ENCODE results near the gene AIF1. TPM values are rescaled to one million over a fixed set of nuclear protein-coding genes. Genes with fewer than 3 reads are reported as not detected.

AIF1 gene
- total RNA-seq, 4 donors from 2014 or later, result 1.5 to 25.6 (median 14.5) TPM

DNA sequence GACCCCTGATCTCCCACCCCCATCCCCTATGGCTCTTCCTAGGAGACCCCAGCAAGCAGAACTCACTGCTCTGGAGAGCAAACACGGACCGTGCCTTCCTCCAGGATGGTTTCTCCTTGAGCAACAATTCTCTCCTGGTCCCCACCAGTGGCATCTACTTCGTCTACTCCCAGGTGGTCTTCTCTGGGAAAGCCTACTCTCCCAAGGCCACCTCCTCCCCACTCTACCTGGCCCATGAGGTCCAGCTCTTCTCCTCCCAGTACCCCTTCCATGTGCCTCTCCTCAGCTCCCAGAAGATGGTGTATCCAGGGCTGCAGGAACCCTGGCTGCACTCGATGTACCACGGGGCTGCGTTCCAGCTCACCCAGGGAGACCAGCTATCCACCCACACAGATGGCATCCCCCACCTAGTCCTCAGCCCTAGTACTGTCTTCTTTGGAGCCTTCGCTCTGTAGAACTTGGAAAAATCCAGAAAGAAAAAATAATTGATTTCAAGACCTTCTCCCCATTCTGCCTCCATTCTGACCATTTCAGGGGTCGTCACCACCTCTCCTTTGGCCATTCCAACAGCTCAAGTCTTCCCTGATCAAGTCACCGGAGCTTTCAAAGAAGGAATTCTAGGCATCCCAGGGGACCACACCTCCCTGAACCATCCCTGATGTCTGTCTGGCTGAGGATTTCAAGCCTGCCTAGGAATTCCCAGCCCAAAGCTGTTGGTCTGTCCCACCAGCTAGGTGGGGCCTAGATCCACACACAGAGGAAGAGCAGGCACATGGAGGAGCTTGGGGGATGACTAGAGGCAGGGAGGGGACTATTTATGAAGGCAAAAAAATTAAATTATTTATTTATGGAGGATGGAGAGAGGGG, 41.6 kb upstream of the AIF1 start:
- Histone ChIP-seq H3K9me3 (no peaks in the 10 kb centered on the region), H3K27ac (no peak overlapping the region), H3K4me3 (no peak overlapping the region), H3K4me1 (no peaks in the 10 kb centered on the region), H3K27me3 (no peaks in the 10 kb centered on the region), H3K36me3 (no peaks in the 10 kb centered on the region)
- DNase-seq, result no peak
- intact Hi-C loops (cut with DNase I; ENCODE audit: low total_unique reads), result no loop called here
- no peak for TF ChIP-seq POLR2A (IDR thresholded peaks at IDR 0.05)
- TF ChIP-seq, protein P1, sequence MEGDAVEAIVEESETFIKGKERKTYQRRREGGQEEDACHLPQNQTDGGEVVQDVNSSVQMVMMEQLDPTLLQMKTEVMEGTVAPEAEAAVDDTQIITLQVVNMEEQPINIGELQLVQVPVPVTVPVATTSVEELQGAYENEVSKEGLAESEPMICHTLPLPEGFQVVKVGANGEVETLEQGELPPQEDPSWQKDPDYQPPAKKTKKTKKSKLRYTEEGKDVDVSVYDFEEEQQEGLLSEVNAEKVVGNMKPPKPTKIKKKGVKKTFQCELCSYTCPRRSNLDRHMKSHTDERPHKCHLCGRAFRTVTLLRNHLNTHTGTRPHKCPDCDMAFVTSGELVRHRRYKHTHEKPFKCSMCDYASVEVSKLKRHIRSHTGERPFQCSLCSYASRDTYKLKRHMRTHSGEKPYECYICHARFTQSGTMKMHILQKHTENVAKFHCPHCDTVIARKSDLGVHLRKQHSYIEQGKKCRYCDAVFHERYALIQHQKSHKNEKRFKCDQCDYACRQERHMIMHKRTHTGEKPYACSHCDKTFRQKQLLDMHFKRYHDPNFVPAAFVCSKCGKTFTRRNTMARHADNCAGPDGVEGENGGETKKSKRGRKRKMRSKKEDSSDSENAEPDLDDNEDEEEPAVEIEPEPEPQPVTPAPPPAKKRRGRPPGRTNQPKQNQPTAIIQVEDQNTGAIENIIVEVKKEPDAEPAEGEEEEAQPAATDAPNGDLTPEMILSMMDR (IDR thresholded peaks at IDR 0.05), result no peak

DNA sequence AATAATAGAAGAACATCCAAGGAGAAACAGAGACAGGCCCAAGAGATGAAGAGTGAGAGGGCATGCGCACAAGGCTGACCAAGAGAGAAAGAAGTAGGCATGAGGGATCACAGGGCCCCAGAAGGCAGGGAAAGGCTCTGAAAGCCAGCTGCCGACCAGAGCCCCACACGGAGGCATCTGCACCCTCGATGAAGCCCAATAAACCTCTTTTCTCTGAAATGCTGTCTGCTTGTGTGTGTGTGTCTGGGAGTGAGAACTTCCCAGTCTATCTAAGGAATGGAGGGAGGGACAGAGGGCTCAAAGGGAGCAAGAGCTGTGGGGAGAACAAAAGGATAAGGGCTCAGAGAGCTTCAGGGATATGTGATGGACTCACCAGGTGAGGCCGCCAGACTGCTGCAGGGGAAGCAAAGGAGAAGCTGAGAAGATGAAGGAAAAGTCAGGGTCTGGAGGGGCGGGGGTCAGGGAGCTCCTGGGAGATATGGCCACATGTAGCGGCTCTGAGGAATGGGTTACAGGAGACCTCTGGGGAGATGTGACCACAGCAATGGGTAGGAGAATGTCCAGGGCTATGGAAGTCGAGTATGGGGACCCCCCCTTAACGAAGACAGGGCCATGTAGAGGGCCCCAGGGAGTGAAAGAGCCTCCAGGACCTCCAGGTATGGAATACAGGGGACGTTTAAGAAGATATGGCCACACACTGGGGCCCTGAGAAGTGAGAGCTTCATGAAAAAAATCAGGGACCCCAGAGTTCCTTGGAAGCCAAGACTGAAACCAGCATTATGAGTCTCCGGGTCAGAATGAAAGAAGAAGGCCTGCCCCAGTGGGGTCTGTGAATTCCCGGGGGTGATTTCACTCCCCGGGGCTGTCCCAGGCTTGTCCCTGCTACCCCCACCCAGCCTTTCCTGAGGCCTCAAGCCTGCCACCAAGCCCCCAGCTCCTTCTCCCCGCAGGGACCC, 40.6 kb upstream of the AIF1 start:
- Histone ChIP-seq H3K36me3 (no peaks in the 10 kb centered on the region), H3K27ac (peak overlapping the region in 1 of 2 donors; percentile 7), H3K4me1 (no peaks in the 10 kb centered on the region), H3K27me3 (no peaks in the 10 kb centered on the region), H3K9me3 (no peaks in the 10 kb centered on the region), H3K4me3 (no peak overlapping the region)
- intact Hi-C loops (cut with DNase I; ENCODE audit: low total_unique reads), result no loop called here
- no peak for DNase-seq
- TF ChIP-seq, protein P1 (IDR thresholded peaks at IDR 0.05), result no peak
- no peak for TF ChIP-seq POLR2A (IDR thresholded peaks at IDR 0.05)

DNA sequence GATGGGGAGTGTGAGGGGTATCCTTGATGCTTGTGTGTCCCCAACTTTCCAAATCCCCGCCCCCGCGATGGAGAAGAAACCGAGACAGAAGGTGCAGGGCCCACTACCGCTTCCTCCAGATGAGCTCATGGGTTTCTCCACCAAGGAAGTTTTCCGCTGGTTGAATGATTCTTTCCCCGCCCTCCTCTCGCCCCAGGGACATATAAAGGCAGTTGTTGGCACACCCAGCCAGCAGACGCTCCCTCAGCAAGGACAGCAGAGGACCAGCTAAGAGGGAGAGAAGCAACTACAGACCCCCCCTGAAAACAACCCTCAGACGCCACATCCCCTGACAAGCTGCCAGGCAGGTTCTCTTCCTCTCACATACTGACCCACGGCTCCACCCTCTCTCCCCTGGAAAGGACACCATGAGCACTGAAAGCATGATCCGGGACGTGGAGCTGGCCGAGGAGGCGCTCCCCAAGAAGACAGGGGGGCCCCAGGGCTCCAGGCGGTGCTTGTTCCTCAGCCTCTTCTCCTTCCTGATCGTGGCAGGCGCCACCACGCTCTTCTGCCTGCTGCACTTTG, 39.6 kb upstream of the AIF1 start, which contains the start of gene TNF:
TNF (plus strand) TSS at position 231 of the 567 bp plus-strand sequence; CDS start at position 408, 177 bp downstream.
- Histone ChIP-seq H3K27me3 (no peaks in the 10 kb centered on the region), H3K4me1 (peaks cover 0 to 2% of the 10 kb centered on the region in 2 donors), H3K27ac (peak within 1 kb of the TSS; percentile 7 to 50), H3K9me3 (no peaks in the 10 kb centered on the region), H3K4me3 (peak within 1 kb of the TSS in 1 of 2 donors; percentile 7), H3K36me3 (no peaks in the 10 kb centered on the region)
- TF ChIP-seq POLR2A (IDR thresholded peaks at IDR 0.05), result no peak
- TF ChIP-seq, protein P1 (IDR thresholded peaks at IDR 0.05), result no peak
- DNase-seq, result peak; percentile 36 to 61
- intact Hi-C loops (cut with DNase I; ENCODE audit: low total_unique reads), result no loop called here

DNA sequence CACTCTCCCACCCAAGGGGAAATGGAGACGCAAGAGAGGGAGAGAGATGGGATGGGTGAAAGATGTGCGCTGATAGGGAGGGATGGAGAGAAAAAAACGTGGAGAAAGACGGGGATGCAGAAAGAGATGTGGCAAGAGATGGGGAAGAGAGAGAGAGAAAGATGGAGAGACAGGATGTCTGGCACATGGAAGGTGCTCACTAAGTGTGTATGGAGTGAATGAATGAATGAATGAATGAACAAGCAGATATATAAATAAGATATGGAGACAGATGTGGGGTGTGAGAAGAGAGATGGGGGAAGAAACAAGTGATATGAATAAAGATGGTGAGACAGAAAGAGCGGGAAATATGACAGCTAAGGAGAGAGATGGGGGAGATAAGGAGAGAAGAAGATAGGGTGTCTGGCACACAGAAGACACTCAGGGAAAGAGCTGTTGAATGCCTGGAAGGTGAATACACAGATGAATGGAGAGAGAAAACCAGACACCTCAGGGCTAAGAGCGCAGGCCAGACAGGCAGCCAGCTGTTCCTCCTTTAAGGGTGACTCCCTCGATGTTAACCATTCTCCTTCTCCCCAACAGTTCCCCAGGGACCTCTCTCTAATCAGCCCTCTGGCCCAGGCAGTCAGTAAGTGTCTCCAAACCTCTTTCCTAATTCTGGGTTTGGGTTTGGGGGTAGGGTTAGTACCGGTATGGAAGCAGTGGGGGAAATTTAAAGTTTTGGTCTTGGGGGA, 38.9 kb upstream of the AIF1 start:
- Histone ChIP-seq H3K36me3 (no peaks in the 10 kb centered on the region), H3K27ac (peak overlapping the region in 1 of 2 donors; percentile 50), H3K9me3 (no peaks in the 10 kb centered on the region), H3K27me3 (no peaks in the 10 kb centered on the region), H3K4me3 (peak overlapping the region in 1 of 2 donors; percentile 7), H3K4me1 (peaks cover 0 to 5% of the 10 kb centered on the region in 2 donors)
- intact Hi-C loops (cut with DNase I; ENCODE audit: low total_unique reads), result no loop called here
- no peak for DNase-seq
- TF ChIP-seq POLR2A (IDR thresholded peaks at IDR 0.05), result no peak
- TF ChIP-seq, protein P1 (IDR thresholded peaks at IDR 0.05), result no peak
